Astrocyte of the spinal cord (primary cell): Measurements from ENCODE around the gene CREB5.

Experiments
- DNase-seq: peaks from one replicate; pipeline ENCODE4 v3.0.0; 2011; ENCODE audit warnings: low read depth, low spot score
- H3K4me3 ChIP-seq: 2 replicates; pipeline ENCODE4 v1.5.1; 2011; ENCODE audit warnings: low read depth, mild to moderate bottlenecking, low read length, moderate library complexity
- CTCF ChIP-seq: IDR thresholded peaks from 2 replicates; pipeline ENCODE4 v1.5.1; 2012; ENCODE audit warnings: low read depth, mild to moderate bottlenecking, low read length, inconsistent platforms
- in situ Hi-C: cut with HindIII; loops from 2 replicates; pipeline ENCODE4 v1.10.0; 2017; ENCODE audit warnings: low sequenced_read_pairs

The CREB5 gene

GRCh38 chr7:28517206-28517605 is 104.9 kb downstream of the CREB5 start:
- no peak for TF ChIP-seq CTCF
- in situ Hi-C loops, result no loop called here
- H3K4me3 ChIP-seq, result no peak overlapping the region
- DNase-seq, result no peak

GRCh38 chr7:28517606-28518005 is 105.3 kb downstream of the CREB5 start:
- no peak for DNase-seq
- in situ Hi-C loops, result no loop called here
- no peak for TF ChIP-seq CTCF
- H3K4me3 ChIP-seq, result no peak overlapping the region

- H3K4me3 ChIP-seq, result no peak overlapping the region
- no peak for DNase-seq
- no peak for TF ChIP-seq CTCF
- in situ Hi-C loops, result no loop called here
Observed at GRCh38 chr7:28520074-28521015, 108.0 kb downstream of the CREB5 start.

GRCh38 chr7:28524978-28525377 is 112.7 kb downstream of the CREB5 start:
- no peak for DNase-seq
- no peak overlapping the region for H3K4me3 ChIP-seq
- in situ Hi-C loops, result no loop called here
- no peak for TF ChIP-seq CTCF

- H3K4me3 ChIP-seq, result no peak overlapping the region
- in situ Hi-C loops, result no loop called here
- DNase-seq, result peak; percentile 31
- no peak for TF ChIP-seq CTCF
Observed at GRCh38 chr7:28528899-28529298, 116.6 kb downstream of the CREB5 start.

GRCh38 chr7:28529755-28530154 is 117.4 kb downstream of the CREB5 start:
- in situ Hi-C loops, result no loop called here
- no peak overlapping the region for H3K4me3 ChIP-seq
- no peak for DNase-seq
- TF ChIP-seq CTCF, result no peak
